ENCODE measurements around the gene F9. TPM values are rescaled to one million over a fixed set of nuclear protein-coding genes. Genes with fewer than 3 reads are reported as not detected.

The F9 gene
- total RNA-seq, 1 donor from 2014 or later: not detected

- Histone ChIP-seq H3K27me3 (ENCODE audit: control insufficient read depth, insufficient read depth, low read length) (no peaks in the 10 kb centered on the region), H3K36me3 (ENCODE audit: control insufficient read depth, insufficient read depth, low read length) (no peaks in the 10 kb centered on the region), H3K4me3 (ENCODE audit: low read depth, low read length) (no peak overlapping the region)
- TF ChIP-seq, protein P1, sequence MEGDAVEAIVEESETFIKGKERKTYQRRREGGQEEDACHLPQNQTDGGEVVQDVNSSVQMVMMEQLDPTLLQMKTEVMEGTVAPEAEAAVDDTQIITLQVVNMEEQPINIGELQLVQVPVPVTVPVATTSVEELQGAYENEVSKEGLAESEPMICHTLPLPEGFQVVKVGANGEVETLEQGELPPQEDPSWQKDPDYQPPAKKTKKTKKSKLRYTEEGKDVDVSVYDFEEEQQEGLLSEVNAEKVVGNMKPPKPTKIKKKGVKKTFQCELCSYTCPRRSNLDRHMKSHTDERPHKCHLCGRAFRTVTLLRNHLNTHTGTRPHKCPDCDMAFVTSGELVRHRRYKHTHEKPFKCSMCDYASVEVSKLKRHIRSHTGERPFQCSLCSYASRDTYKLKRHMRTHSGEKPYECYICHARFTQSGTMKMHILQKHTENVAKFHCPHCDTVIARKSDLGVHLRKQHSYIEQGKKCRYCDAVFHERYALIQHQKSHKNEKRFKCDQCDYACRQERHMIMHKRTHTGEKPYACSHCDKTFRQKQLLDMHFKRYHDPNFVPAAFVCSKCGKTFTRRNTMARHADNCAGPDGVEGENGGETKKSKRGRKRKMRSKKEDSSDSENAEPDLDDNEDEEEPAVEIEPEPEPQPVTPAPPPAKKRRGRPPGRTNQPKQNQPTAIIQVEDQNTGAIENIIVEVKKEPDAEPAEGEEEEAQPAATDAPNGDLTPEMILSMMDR (IDR thresholded peaks at IDR 0.05; ENCODE audit: insufficient read depth, low read length, poor library complexity, severe bottlenecking): no peak
- DNase-seq (ENCODE audit: low read depth): no peak
Measured at GRCh38 chrX:139600105-139600504, 69.6 kb downstream of the F9 start.

Other genes starting within 250 kb of the F9 start
- gene MCF2, start 177.4 kb downstream of the F9 start, total RNA-seq: not detected in 2 replicates